ENCODE results near the gene UBE2D1.

GRCh38 chr10:58397830-58398229 is 63.0 kb downstream of the UBE2D1 start:
- TF ChIP-seq ZNF3 (CRISPR knock-in tag; IDR thresholded peaks at IDR 0.05) (no peak), HDAC6 (IDR thresholded peaks at IDR 0.05; ENCODE audit: low read depth, low read length) (no peak), ZKSCAN1 (IDR thresholded peaks at IDR 0.05; ENCODE audit: low read length) (no peak), ZNF558 (CRISPR knock-in tag; IDR thresholded peaks at IDR 0.05; ENCODE audit: borderline replicate concordance) (no peak), KAT8 (CRISPR knock-in tag; IDR thresholded peaks at IDR 0.05) (no peak), POLR2AphosphoS5 (IDR thresholded peaks at IDR 0.05; ENCODE audit: low read depth, low read length) (0 out of 2 replicates have a peak, but pooled peaks have one; percentile 15), ZNF513 (CRISPR knock-in tag; conservative IDR thresholded peaks at IDR 0.05) (no peak), AKNA (CRISPR knock-in tag; IDR thresholded peaks at IDR 0.05; ENCODE audit: borderline replicate concordance) (no peak), CTCF (CRISPR knock-in tag; IDR thresholded peaks at IDR 0.05) (no peak), TAF1 (CRISPR knock-in tag; IDR thresholded peaks at IDR 0.05) (no peak)

Measured in HepG2 (cell line).